ENCODE results near the gene PLEKHM3. TPM values are rescaled to one million over a fixed set of nuclear protein-coding genes. Genes with fewer than 3 reads are reported as not detected.

Gene PLEKHM3
- total and polyA plus RNA-seq, 2 donors (not counting 1 experiment from before 2014, with no cell fraction given): 5.3 to 20.1 TPM

GRCh38 chr2:207991944-207992343 is 33.4 kb downstream of the PLEKHM3 start:
- no peaks in the 10 kb centered on the region for H3K79me2 ChIP-seq (ENCODE audit: control insufficient read depth, insufficient read depth, low read length)

DNA sequence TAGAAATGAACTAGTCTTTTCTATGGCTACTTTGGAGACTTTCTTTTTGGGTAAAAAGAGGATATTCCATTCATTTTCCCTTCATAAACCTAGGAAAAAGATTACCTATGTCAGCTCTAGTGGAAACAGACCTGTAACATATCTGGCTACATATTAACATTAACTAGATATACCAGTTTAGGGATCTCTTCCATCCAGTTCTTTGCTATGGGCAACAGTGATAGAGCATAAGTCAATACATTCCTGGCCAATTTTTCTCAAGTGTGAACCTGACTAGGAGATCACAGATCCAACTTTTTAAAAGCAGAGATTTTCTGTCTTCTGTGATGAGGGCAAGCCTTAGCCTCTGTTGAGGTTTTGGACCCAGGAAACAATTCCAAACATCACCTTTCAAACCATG is 34.5 kb downstream of the PLEKHM3 start:
- Histone ChIP-seq H2AFZ (ENCODE audit: low read length) (no peak overlapping the region), H3K79me2 (ENCODE audit: control insufficient read depth, insufficient read depth, low read length) (no peaks in the 10 kb centered on the region), H3K36me3 (ENCODE audit: control insufficient read depth, insufficient read depth, low read length) (no peaks in the 10 kb centered on the region), H3K27me3 (ENCODE audit: control insufficient read depth, insufficient read depth, low read length) (no peaks in the 10 kb centered on the region), H4K20me1 (ENCODE audit: control insufficient read depth, extremely low read depth, insufficient read depth, low read length) (no peaks in the 10 kb centered on the region), H3K4me3 (replicated peaks in 1 of 4; ENCODE audit: control extremely low read depth in 1 of 4, insufficient read depth in 1 of 4, low read depth in 3 of 4, low read length in 4 of 4) (no peak overlapping the region), H3K4me1 (ENCODE audit: control insufficient read depth, extremely low read depth, insufficient read depth, low read length) (no peaks in the 10 kb centered on the region), H3K9ac (ENCODE audit: insufficient read depth, low read length) (no peak overlapping the region), H3K27ac (ENCODE audit: insufficient read depth, low read length) (no peak overlapping the region), H3K9me3 (ENCODE audit: control insufficient read depth, insufficient read depth, low read depth, low read length) (no peaks in the 10 kb centered on the region), H3K4me2 (ENCODE audit: extremely low read depth, insufficient read depth, low read length) (no peak overlapping the region)
- TF ChIP-seq EZH2 (IDR thresholded peaks at IDR 0.05; ENCODE audit: low read length, missing control alignments): no peak
- TF ChIP-seq CTCF (conservative IDR thresholded peaks at IDR 0.05 in 1 of 2, IDR thresholded peaks at IDR 0.05 in 1 of 2; ENCODE audit: low read depth in 1 of 2, low read length in 2 of 2): no peak
- DNase-seq (ENCODE audit: low read depth in 2 of 2): no peak

More at GRCh38 chr2:207991944-207992343, 33.4 kb downstream of the PLEKHM3 start:
- TF ChIP-seq CTCF (conservative IDR thresholded peaks at IDR 0.05 in 1 of 2, IDR thresholded peaks at IDR 0.05 in 1 of 2; ENCODE audit: low read depth in 1 of 2, low read length in 2 of 2) (no peak), EZH2 (IDR thresholded peaks at IDR 0.05; ENCODE audit: low read length, missing control alignments) (no peak)
- H2AFZ ChIP-seq (ENCODE audit: low read length): no peak overlapping the region
- no peaks in the 10 kb centered on the region for H4K20me1 ChIP-seq (ENCODE audit: control insufficient read depth, extremely low read depth, insufficient read depth, low read length)
- no peaks in the 10 kb centered on the region for H3K27me3 ChIP-seq (ENCODE audit: control insufficient read depth, insufficient read depth, low read length)
- no peaks in the 10 kb centered on the region for H3K9me3 ChIP-seq (ENCODE audit: control insufficient read depth, insufficient read depth, low read depth, low read length)
- no peaks in the 10 kb centered on the region for H3K36me3 ChIP-seq (ENCODE audit: control insufficient read depth, insufficient read depth, low read length)
- no peak overlapping the region for H3K4me2 ChIP-seq (ENCODE audit: extremely low read depth, insufficient read depth, low read length)
- no peak for DNase-seq (ENCODE audit: low read depth in 2 of 2)
- no peak overlapping the region for H3K4me3 ChIP-seq (replicated peaks in 1 of 4; ENCODE audit: control extremely low read depth in 1 of 4, insufficient read depth in 1 of 4, low read depth in 3 of 4, low read length in 4 of 4)
- no peak overlapping the region for H3K9ac ChIP-seq (ENCODE audit: insufficient read depth, low read length)
- no peak overlapping the region for H3K27ac ChIP-seq (ENCODE audit: insufficient read depth, low read length)
- no peaks in the 10 kb centered on the region for H3K4me1 ChIP-seq (ENCODE audit: control insufficient read depth, extremely low read depth, insufficient read depth, low read length)

GRCh38 chr2:207988975-207989374 is 36.4 kb downstream of the PLEKHM3 start:
- Histone ChIP-seq H3K4me2 (ENCODE audit: extremely low read depth, insufficient read depth, low read length) (no peak overlapping the region), H3K27me3 (ENCODE audit: control insufficient read depth, insufficient read depth, low read length) (no peaks in the 10 kb centered on the region), H3K4me3 (replicated peaks in 1 of 4; ENCODE audit: control extremely low read depth in 1 of 4, insufficient read depth in 1 of 4, low read depth in 3 of 4, low read length in 4 of 4) (no peak overlapping the region), H3K27ac (ENCODE audit: insufficient read depth, low read length) (no peak overlapping the region), H3K9ac (ENCODE audit: insufficient read depth, low read length) (no peak overlapping the region), H4K20me1 (ENCODE audit: control insufficient read depth, extremely low read depth, insufficient read depth, low read length) (no peaks in the 10 kb centered on the region), H2AFZ (ENCODE audit: low read length) (no peak overlapping the region), H3K36me3 (ENCODE audit: control insufficient read depth, insufficient read depth, low read length) (no peaks in the 10 kb centered on the region), H3K9me3 (ENCODE audit: control insufficient read depth, insufficient read depth, low read depth, low read length) (no peaks in the 10 kb centered on the region), H3K79me2 (ENCODE audit: control insufficient read depth, insufficient read depth, low read length) (no peaks in the 10 kb centered on the region), H3K4me1 (ENCODE audit: control insufficient read depth, extremely low read depth, insufficient read depth, low read length) (no peaks in the 10 kb centered on the region)
- DNase-seq (ENCODE audit: low read depth in 2 of 2): no peak
- TF ChIP-seq EZH2 (IDR thresholded peaks at IDR 0.05; ENCODE audit: low read length, missing control alignments) (no peak), CTCF (conservative IDR thresholded peaks at IDR 0.05 in 1 of 2, IDR thresholded peaks at IDR 0.05 in 1 of 2; ENCODE audit: low read depth in 1 of 2, low read length in 2 of 2) (no peak)

Measured in fibroblast of lung (primary cell).